Anterior cingulate cortex (tissue), 58 donors: ENCODE measurements around the gene PLCB1.

Experiments
- DNase-seq, 58 donors: peaks; one replicate each; lab custom pipeline; 2025; lab: John Stamatoyannopoulos, UW

The PLCB1 gene

DNA sequence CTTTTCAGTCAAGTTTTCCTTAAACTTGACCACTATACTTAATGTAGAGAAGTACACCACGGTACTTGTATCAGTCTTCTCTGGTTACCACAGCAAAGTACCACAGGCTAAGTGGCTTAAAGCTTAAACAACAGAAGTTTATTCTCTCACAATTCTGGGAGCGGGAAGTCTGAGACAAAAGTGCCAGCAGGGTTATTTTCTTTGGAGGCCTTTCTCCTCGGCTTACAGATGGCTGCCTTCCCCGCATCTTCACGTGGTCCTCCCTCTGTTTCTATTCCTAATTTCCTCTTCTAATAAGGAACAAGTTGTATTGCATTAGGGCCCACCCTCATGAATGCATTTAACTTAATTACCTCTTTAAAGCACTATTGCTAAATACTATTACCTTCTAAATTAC lies 258.0 kb downstream of the PLCB1 start:
- peak in 4 of 58 donors; percentile 1 to 10 (median 8) for DNase-seq

DNA sequence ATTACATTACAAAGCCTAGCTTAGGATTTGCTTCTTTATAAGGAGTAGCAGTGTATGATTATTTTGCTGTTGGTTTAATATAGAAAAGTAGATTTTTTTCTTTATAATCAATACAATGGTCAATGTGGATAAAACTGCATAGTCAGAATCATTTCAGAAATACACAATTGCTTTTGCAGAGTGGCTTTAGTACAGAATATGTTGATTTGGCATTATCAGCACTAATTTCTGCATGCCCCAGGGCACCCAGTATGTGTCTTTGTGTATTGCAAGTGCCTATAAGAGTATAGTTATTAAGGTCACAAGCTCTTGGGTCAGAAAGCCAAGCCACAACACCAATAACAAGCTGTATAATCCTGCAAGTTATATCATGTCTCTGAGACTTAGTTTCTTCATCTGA lies 258.4 kb downstream of the PLCB1 start:
- no peak for DNase-seq

DNA sequence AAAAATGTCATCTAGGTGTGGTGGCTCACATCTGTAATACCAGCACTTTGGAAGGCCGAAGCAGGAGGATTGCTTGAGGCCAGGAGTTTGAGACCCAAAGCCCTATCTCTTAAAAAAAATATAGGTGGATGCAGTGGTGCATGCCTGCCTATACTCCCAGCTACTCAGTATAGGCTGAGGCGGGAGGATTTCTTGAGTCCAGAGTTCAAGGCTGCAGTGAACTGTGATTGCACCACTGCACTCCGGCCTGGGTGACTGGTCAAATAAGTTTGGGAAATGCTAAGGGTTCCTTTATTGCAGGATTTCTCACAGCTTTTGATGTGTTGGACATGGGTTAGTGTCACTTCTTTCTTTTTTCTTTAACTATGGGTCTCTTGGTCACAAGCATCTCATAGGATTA lies 261.3 kb downstream of the PLCB1 start:
- DNase-seq, result no peak

DNA sequence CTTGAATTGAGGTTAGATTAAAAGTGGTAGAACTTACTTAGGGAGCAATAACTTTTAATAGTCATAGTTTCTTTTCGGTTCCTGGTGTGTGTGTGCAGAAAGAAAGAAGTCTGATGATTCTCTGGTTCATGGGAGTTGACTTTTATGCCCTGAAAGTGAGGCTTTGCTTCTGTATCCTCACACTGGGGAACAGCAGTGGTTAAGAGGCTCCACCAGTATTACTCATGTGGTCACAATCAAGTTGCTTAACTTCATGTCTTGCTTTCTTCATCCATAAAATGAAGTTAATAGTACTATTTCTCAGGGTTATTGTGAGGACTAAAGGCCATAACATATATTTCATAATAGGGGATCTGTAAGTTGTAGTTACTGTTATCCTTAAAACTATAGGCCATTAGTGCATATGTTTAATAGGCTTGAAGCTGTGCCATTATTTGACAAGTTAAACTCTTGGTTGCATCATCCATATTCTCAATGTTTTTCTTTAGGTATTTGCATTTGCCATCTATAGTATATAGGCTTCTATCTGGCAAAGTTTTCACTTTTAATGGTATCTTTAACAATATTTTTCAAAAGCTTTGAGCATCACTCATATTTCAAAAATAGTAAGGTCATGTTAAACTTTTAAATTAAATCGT lies 262.4 kb downstream of the PLCB1 start:
- no peak for DNase-seq

DNA sequence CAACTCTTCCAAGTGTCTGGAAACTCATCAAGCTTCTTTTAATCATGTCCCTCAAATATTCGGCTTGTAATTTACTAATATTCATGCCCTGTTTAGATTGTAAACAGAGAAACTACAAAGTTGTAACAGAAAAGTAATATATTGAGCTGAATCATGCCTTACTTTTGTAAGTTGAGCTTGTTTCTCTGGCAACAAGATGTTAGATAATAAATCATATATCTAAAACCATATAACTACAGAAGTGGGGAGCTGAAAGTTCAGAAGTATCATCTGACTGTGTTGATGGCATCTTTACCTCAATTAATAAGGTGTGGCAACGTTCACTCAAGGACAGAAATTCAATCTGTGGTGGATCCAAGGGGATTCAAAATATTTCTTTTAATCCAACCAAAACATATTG lies 263.9 kb downstream of the PLCB1 start:
- no peak for DNase-seq

DNA sequence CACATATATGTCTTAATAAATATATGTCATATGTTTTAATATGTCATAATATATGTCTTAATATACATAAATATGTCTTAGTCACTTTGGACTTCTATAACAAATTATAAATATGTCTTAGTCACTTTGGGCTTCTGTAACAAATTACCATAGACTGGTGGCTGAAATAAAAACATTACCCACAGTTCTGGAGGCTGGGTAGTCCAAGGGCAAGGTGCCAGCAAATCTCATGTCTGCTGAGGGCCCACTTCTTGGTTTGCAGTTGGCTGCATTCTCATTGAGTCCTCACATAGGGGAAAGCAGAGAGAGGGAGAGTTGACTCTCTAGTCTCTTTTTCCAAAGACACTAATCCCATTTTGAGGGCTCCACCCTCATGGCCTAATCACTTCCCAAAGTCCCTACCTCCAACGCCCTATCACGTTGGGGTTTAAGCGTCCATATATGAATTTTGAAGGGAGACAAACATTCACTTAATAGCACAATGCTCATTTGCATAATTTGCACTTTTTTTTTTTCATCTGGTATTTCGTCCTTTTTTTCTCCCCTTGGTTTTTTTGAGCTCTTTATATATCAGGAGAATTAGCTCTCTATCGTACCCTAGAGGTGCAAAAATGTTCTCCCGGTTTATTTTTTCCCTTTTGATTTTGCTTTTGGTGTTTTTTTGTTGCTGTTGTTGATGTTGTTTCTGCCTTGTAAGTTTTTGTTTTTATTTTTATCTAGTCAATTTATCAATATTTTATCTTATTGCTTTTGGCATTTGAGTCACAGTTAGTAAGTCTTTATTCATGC lies 266.4 kb downstream of the PLCB1 start:
- no peak for DNase-seq

DNA sequence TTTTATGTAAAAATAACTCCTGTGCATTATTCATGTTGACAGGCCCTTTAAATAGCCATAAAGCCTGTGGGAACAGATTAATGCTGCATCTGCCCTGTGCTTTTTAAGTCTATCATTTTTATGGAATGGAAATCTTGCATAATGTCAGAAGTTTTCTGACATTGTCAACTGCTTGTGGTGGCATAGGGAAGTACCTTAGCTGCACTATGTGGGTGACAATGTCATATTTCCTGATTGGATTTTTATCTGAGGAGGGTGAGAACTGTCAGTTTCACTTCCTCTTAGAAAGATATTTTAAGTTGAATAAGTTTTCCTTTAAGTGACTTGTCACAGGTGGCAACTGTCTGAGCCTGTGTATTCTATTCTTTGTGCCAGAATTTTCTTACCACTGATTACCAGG lies 267.9 kb downstream of the PLCB1 start:
- DNase-seq, result no peak

GRCh38 chr20:8400486-8400885 lies 268.4 kb downstream of the PLCB1 start:
- DNase-seq, result no peak

GRCh38 chr20:8401556-8401955 lies 269.5 kb downstream of the PLCB1 start:
- no peak for DNase-seq

GRCh38 chr20:8402798-8403197 lies 270.7 kb downstream of the PLCB1 start:
- no peak for DNase-seq

DNA sequence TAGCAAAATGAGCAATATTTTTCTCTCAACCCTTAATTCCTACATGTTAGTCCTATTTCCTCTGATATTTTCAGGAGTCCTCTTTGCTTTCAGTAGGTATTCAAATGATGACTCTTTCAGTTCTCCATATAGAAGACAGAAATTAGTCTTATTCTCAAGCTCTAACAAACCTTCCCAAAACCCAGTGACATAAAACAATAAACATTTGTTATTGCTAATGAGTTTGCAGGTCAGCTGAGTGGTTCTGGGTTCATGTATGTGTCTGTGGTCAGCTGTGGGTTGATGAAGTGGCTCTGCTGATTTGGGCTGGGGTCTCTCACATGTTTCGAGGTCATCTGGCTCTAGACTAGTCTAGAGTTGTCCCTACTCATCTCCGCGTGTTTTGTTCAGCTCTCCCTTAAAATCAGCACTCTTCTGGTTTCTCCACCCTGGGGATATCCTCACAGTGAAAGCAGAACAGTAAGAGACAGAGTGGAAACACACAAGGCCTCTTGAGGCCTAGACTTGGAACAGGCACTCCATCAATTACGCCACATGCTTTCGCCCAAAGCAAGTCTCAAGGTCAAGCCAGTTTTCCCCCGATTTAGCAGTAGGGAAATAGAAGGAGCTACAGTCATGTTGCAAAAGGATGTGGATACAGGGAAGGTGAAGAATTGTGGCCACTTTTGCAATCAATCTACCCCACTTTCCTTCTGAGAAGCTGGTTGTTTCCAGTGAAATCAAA lies 273.0 kb downstream of the PLCB1 start:
- DNase-seq, result no peak

GRCh38 chr20:8406391-8406790 lies 274.3 kb downstream of the PLCB1 start:
- no peak for DNase-seq

GRCh38 chr20:8408587-8409307 lies 276.7 kb downstream of the PLCB1 start:
- no peak for DNase-seq

DNA sequence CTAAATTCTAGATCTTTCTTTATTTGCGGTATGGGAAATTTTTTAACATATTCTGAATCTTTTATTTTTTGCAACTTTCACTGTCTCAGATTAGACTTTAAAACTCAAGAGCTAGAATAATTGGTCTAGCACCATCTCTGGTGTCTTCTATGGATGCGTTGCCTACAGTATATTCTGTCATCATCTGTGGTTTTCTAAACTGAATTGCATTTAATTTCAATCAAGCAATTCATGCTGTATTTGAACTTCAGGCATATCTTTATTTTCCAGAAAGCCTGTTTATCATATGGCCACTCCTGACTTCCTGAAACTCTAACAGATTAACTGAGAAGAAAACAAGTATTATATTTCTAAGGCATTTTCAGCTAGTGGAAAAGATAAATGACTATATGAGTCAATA lies 281.6 kb downstream of the PLCB1 start:
- DNase-seq, result no peak

DNA sequence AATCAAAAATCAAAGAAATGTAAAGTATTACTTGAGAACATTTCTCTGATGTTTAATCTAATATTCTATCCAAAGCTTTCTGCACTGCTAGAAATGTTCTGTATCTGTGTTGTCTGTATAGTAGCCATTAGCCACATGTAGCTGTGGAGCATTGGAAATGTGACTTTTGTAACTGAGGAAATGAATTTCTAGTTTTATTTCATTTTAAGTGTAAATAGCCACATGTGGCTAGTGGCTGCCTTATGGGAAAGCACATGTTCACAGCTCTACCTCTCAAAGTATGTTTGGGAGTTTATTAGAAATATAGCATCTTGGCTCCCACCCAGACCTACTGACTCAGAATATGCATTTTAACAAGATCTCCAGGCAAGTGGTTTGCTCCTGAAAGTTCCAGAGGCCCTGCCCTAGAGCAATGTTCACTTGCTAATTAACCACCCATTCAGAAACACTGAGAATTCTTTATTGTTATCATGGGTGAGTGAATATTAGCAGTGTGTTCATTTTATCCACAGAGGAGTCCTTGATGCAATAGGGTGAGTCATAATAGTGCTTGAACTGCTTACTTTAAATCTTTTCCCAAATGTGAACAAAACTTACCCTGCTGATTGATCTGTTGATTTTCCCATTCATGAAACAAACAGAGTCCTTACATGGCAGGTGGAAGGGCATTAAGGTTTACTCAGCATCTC lies 282.7 kb downstream of the PLCB1 start:
- DNase-seq, result no peak

DNA sequence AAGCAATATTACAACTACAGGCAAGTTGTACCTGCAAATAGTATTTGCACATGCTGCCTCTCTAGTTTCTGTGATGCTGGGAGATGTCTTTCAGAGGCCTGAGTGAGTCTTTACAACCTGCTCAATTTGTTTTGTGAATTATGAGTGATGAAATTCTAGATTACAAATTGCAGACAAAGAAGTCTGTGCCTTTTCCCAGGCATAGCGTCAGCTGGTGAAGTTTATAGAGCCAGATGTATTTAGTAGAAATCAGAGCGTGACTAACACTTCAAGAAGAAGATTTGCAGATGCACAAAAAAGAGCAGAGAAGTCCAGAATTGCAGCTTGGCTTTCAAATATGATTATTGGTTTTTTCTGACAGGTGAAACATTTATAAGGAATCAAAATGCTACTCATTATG lies 289.9 kb downstream of the PLCB1 start:
- DNase-seq, result peak in 1 of 58 donors; percentile 10

- no peak for DNase-seq
Observed at GRCh38 chr20:8423482-8423881, 291.4 kb downstream of the PLCB1 start.

DNA sequence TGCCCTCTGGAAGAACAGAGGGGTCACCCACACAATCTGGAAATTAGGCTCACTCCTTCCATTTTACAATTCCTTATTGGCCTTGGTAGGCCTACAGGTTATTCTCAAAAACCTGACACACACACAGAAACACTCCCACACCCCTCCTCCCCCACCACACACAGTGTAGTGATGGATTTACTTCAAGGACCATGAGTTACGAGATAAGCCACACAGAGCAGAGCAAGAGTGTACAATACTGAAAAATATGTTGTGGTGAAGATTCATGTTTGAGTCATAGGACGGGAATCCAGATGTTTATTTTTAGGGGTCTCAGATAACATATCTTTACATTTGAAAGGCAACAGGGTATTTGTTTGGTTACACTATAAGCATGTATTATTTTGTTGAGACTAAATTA lies 291.9 kb downstream of the PLCB1 start:
- no peak for DNase-seq

DNA sequence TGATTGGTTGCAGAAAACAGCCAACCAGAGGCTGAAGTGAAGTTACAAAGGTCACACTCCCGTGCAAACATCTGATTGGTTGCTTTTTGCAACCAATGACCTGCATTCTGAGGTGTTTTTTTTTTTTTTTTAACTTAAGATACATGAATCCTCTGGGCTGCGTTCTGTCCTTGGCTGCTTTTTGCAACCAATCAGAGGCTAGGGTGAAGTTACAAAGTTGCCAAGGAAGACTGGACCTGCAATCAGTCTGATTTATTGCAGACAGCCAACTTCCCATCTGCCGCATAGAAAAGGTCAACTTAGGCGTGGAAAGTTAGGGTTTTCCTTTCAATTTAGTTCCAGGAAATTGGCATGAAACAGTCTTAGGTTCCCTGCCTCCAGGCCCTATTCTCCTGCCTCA lies 292.9 kb downstream of the PLCB1 start:
- DNase-seq, result no peak

DNA sequence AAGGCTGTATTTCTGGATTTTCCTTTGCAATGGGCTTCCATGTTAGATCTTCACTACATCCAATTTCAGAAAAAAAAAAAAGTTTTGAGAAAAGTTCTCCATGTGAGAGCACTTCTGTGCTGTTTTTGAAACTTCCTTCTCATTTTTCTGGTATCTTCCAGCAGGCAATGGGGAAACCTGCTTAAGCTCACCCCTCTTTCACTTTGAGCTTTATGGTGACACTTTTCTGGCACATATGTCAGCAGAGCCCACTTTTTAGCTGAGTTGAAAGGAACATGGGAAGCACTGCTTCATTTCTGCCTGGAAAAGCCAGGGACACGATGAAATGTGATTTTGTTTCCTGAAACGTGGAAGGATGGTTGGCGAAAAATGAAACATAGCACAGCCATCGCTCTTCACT lies 293.7 kb downstream of the PLCB1 start:
- DNase-seq, result no peak
